GM19452 (cell line): ENCODE results near the gene HOXC9.

ENCODE experiments used
- ATAC-seq: cut with Tn5 transposase; IDR thresholded peaks from one replicate; pipeline ENCODE4 v1.9.1; 2021; ENCODE audit not compliant: unreplicated experiment

The HOXC9 gene

GRCh38 chr12:53963005-53963404, 37.0 kb upstream of the HOXC9 start:
- no peak for ATAC-seq

DNA sequence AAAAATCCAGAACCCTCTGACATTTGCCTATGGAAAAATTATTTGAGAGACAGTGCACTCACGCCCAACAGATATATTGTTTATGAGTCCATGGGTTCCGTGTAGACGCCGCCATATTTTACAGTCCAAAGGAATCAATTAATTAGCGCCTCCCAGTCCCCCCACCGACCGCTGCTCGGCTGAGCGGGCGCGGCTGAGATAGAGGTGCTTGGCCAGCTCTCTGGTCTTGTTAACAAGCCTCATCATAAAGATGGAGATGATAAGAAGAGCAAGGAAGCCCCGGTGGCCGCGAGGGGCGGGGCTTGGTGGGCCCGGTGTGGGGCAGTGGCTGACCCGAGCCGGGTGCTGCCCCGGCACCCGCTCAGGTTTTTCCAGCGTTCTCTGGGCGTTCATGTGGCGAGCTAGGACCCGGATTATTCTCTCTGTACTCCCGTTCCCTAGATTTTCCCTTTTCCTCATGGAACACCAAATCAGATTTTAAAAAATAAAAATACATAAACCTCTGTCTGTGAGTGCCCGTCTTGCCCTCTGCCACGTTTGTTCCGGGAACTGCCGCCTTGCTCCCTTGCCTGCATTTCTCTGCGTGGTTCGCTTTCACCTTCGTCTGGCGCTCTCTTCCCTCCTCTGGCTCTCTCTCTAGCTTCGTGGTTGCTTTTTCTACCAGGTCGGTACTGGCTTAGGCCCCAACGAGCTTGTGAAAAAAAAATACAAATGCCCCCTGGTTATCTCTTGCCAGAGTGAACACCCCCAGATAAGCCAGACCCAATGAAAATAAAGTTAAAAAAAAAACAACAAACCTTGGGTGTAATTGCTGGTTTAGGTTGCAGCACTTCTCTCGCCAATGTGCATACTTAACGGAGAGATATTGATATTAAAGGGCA, 36.3 kb upstream of the HOXC9 start:
- no peak for ATAC-seq

- no peak for ATAC-seq
Measured at GRCh38 chr12:53964315-53964713, 35.6 kb upstream of the HOXC9 start.

DNA sequence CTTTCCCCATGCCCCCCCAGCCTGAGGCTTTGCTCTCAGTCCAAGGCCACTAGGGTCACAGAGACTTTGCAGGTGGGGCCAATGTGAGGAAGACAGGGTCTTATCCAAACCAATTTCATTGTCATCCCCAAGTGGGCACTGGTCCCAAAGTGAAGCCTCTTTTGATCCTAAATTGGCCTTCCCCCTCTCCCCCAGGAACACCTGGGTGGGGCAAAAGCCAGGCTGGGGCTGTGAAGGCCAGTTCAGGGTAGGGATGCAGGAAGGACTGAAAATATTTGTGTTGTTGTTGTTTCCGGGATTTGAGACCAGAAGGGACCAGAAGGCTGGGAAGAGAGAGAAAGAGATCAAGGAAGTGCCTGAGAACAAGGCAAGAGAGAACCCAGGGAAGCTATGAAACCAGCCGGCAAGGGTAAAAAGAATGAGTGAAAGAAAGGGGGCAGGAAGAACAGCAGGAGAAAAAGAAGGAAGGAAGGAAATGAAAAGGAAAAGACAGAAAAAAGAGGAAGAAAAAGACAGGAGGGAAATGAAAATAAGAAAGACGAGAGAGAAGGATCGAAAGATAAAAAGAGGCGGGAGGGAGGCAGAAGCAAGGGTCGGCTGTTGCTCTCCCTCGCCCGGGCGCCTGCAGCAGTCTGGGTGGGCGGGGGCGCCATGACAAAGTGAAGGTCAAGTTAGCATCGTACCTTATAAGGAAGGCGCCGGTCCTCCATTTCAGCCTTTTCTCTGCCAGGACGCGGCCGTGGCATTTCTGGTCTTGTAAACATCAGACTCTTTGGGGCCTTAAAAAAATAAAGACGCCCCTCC, 34.5 kb upstream of the HOXC9 start:
- ATAC-seq, result no peak

GRCh38 chr12:53966085-53966384, 33.9 kb upstream of the HOXC9 start:
- ATAC-seq, result no peak

DNA sequence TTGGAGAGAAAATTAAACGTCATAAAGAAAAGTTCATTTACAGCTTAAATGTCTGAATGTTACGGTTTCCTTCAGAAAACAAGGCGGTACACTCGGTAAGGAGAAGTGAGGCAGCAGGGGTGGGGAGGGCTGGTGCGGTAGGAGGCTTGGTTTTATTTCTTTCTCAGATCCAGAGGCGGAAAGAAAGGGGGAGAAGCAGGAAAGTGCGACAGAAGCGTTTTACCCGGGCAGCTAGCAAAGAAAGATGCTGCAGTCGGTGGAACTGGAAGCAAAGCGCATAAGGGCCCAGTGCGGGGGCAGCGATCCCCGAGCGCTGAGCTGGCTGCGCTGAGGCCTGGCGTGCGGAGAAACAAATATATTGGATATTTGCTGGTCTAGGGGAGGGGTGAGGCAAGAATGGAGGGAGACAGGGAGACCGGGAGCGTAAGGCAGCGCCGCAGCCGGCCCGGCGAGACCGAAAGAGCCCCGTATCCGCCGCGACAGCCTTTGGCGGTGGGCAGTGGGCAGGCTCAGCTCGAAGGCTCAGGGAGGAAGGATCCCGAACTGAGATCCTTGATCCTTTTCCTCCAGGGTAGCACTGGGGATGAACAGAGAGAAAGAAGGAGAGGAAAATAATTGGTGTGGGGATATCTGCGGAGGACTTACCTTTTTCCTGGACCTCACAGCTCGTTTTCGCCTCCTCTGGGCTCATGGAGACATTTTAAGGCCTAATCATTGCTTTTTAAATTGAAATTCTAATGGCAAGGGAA, 33.4 kb upstream of the HOXC9 start:
- ATAC-seq, result no peak

DNA sequence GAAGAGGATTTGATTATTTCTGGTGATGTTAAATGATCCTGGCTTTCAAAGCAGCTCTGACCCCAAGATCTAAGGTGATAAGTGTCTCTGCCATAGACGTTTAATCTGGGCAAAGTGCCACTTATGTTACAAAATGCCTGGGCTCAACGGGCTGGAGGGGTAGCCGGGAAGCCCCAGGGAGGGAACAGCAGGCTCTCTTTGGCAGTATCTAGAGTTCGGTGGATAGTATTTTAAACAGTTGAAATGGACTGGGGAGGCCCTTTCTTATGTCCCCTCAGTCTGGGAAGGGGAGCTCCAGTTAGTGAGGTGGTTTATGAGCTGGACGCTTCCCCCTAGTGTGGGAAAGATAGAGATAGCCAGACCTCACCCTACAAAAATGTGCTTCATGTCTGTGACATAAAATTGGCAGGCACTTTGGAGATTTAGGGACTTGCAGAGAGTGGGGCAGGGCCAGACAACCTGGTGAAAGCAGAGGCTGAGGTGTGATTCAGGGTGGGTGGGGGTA, 32.5 kb upstream of the HOXC9 start:
- no peak for ATAC-seq

GRCh38 chr12:53968214-53969127, 31.5 kb upstream of the HOXC9 start:
- ATAC-seq, result no peak

GRCh38 chr12:53969588-53970259, 30.2 kb upstream of the HOXC9 start:
- ATAC-seq, result no peak

DNA sequence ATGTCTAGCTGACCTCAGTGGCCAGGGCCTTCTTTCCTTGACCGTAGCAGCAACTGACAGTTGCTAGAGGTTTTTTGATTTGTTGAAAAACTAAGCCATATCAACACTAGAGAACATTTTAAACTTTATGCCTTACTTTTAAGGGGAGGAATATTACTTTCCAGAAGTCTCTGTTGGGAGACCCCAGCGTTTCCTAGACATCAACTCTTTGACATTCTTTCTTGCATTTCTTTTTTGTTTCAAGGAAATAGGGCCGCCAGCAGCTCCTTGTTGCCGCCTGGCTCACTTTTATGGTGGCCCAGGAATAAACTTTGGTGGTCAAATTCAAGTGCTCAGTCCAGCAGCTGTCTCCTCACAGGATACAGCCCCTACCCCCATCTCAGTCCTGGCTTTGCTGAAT, 29.5 kb upstream of the HOXC9 start:
- ATAC-seq, result no peak

- no peak for ATAC-seq
Measured at GRCh38 chr12:53971129-53971528, 28.8 kb upstream of the HOXC9 start.

DNA sequence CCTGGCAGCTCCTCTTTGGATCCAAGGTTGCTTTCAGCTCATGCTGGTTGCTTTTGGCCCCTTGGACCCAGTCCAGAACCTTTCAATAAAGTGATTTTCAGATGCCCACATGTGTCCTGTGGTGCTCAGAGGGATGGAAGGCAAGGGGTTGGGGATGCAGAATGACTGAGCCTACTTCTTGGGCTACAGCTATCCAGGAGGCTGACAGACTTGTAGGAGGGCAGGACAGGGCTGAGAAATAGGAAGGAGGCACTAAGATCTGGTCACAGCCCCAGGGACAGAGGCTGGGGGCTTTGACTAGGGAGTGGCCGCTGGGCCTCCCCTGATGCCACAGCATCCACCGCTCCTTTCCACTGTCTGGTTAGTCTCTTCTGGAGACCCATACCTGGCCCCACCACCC, 28.3 kb upstream of the HOXC9 start:
- ATAC-seq, result no peak

DNA sequence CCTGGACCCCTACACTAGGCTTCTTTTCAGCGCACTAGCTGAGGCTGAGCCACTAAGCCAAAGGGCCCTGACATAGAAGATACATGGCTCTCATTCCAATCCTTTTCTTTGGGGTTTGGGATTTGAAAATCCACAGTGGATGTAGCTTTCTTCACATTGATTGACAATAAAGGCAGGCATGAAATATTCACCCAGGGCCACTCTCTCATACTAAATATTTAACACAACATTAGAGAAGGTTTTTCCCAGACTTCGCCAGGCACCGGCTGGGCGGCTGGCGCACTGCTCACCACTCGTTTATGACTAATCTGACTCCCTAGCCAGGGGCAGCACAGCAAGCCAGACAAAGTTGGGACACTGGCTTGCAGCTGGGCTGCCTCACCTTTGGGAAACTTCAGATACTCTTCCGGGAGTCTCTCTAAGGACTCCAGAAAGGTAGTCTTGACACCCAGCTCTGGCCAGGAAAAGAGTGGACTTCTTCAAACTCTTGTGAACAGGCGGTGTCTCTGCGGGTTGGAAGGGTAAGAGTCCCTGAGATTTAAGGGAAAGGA, 27.7 kb upstream of the HOXC9 start:
- ATAC-seq, result no peak

GRCh38 chr12:53972722-53973235, 27.2 kb upstream of the HOXC9 start, which contains the start of gene HOXC11:
TSS of gene HOXC11 (plus strand) at chr12:53973126. CDS start at chr12:53973242, 116 bp downstream.
- ATAC-seq, result no peak

DNA sequence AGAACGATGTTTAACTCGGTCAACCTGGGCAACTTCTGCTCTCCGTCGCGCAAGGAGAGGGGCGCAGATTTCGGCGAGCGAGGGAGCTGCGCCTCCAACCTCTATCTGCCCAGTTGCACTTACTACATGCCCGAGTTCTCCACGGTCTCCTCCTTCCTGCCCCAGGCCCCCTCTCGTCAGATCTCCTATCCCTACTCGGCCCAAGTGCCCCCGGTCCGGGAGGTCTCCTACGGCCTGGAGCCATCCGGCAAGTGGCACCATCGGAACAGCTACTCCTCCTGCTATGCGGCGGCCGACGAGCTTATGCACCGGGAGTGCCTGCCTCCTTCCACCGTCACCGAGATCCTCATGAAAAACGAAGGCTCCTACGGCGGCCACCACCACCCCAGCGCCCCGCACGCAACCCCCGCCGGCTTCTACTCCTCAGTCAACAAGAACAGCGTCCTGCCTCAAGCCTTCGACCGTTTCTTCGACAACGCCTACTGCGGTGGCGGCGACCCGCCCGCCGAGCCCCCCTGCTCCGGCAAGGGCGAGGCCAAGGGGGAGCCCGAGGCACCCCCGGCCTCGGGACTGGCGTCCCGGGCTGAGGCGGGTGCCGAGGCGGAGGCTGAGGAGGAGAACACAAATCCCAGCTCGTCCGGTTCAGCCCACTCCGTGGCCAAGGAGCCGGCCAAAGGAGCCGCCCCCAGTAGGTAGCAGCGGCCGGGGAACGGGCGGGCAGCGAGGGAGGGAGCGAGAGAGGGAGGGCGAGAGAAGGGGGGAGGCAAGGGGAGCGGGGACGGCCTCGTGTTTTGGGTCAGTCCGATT, 26.5 kb upstream of the HOXC9 start:
- ATAC-seq, result no peak

DNA sequence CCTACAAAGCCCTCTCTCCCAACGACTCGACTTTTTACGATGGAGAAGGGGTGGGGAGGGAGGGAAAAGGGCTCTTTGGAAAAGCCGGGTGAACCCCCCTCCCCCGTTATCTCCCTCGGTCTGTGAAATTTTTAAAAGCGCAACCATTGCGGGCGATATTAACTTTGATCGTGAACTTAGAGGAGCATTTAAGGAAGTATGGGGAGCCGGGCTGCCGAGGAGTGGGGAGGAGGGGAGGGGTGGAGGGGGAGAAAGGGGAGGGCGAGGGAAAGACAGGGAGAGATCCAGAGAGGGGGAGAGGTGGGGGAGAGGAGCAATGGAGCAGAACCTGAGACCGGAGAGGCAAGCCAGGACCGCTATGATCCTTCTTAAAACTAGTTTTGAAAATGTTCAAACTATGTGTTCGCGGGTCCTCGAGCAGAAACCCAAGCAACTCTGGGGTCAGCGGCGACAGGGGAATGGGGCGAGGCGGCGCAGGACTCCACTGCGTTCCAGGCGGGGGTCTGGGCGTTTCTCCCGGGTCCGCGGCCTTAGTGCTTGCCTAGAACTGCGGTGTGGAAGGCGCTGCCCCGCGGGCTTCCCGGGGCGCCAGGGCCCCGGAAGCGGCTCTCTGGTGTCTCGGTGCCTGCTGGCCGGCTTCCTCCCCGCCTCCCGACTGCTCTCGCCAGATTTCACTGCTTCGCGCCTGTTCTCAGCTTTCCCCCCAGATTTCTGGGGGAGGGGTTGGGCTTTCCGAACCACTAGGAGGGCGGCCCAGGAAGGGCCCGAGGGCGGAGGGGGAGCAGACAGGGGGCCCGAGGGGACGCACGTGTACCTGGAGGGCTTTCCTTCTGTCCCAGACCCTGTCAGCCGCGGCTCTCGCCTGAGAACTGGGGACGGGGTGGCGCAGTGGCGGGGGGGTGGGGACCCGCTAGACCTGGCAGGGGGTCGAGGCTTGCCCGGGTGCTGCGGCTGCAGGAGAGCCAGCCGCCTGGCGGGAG, 25.6 kb upstream of the HOXC9 start, which contains the start of gene HOTAIR:
Gene HOTAIR (minus strand): TSS at position 871 of the 980 bp plus-strand sequence.
- no peak for ATAC-seq

DNA sequence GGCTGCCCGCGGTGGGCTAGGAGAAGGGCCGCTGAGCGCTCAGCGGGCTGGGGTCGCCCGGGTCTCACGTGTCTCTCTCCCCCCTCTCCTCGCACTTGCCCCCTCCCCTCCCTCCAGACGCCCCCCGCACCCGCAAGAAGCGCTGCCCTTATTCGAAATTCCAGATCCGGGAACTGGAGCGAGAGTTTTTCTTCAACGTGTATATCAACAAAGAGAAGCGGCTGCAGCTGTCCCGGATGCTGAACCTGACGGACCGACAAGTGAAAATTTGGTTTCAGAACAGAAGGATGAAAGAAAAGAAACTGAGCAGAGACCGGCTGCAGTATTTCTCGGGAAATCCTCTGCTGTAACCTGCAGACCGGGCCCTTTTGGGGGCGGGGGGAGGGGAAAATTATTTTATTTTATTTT, 24.9 kb upstream of the HOXC9 start:
- ATAC-seq, result no peak
